BJ (cell line): Measurements from ENCODE around the gene CCDC90B. TPM values are rescaled to one million over a fixed set of nuclear protein-coding genes. Genes with fewer than 3 reads are reported as not detected.

Experiments used
- CTCF ChIA-PET: fragments of 350-600 bp; formaldehyde crosslinking; extraction: SDS; loops from one replicate; lab custom pipeline; 2021; ENCODE audit warnings: antibody characterized with exemption, inconsistent platforms; lab: Yijun Ruan, JAX
- POLR2A ChIA-PET: fragments of 300-600 bp; sonication (Branson Sonifier 250); formaldehyde crosslinking; extraction: SDS; loops from one replicate; lab custom pipeline; 2021; ENCODE audit warnings: antibody characterized with exemption; lab: Charles Lee
- DNase-seq: peaks from one replicate; pipeline ENCODE4 v3.0.0-alpha.2; 2011; ENCODE audit warnings: low read depth
- H3K27me3 ChIP-seq: 2 replicates; pipeline ENCODE4 v1.6.0; 2011; ENCODE audit warnings: low read length; ENCODE audit not compliant: control insufficient read depth, insufficient read depth
- H3K36me3 ChIP-seq: 2 replicates; pipeline ENCODE4 v1.5.1; 2011; ENCODE audit warnings: low read length; ENCODE audit not compliant: control insufficient read depth, insufficient read depth
- H3K4me3 ChIP-seq: 2 replicates; pipeline ENCODE4 v1.5.1; 2011; ENCODE audit warnings: low read depth, mild to moderate bottlenecking, control low read depth, low read length
- polyA plus RNA-seq: library from polyadenylated mRNA; depleted of rRNA; stranded (reverse); fragments of >200 nt; gene quantifications from 2 replicates; pipeline ENCODE4 v1.2.3, GENCODE V29; 2011
- TF ChIP-seq, protein P1 (sequence below): IDR thresholded peaks from 2 replicates; pipeline ENCODE4 v1.5.1; 2011; ENCODE audit warnings: low read depth, mild to moderate bottlenecking, control low read depth, inconsistent platforms, low read length, moderate library complexity; ENCODE audit not compliant: insufficient read depth

Gene CCDC90B
- polyA plus RNA-seq, 1 experiment: 22.6 TPM

DNA sequence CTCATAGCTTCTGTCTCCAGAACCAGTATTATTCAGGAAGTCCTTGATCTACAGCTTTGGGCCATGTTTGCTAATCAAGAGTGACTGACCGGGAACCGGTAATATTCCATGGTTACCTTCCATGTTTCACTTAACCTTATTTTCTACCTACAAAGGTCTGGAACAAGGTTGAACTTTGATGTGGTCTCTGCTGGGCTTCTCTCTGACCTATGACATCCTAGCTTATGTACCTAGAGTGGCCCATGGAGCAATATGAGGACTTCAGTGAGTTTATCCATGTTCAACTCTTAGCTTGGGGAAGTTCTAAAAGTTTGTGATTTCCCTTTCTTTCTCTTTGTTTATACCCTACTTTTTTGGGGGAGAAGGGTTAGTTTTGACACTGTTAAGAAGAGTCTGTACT lies 33.2 kb downstream of the CCDC90B start:
- Histone ChIP-seq H3K27me3 (no peaks in the 10 kb centered on the region), H3K4me3 (no peak overlapping the region), H3K36me3 (no peaks in the 10 kb centered on the region)
- POLR2A ChIA-PET: interaction anchor here (0.7 kb wide), 1 partner anchor 318 kb away, joined by 3 read pairs; no protein-coding TSS in a partner anchor
- TF ChIP-seq, protein P1, sequence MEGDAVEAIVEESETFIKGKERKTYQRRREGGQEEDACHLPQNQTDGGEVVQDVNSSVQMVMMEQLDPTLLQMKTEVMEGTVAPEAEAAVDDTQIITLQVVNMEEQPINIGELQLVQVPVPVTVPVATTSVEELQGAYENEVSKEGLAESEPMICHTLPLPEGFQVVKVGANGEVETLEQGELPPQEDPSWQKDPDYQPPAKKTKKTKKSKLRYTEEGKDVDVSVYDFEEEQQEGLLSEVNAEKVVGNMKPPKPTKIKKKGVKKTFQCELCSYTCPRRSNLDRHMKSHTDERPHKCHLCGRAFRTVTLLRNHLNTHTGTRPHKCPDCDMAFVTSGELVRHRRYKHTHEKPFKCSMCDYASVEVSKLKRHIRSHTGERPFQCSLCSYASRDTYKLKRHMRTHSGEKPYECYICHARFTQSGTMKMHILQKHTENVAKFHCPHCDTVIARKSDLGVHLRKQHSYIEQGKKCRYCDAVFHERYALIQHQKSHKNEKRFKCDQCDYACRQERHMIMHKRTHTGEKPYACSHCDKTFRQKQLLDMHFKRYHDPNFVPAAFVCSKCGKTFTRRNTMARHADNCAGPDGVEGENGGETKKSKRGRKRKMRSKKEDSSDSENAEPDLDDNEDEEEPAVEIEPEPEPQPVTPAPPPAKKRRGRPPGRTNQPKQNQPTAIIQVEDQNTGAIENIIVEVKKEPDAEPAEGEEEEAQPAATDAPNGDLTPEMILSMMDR: no peak
- CTCF ChIA-PET: interaction anchor here (1.9 kb wide), 1 partner anchor 9 kb away, joined by 6 read pairs; no protein-coding TSS in a partner anchor
- DNase-seq: no peak

DNA sequence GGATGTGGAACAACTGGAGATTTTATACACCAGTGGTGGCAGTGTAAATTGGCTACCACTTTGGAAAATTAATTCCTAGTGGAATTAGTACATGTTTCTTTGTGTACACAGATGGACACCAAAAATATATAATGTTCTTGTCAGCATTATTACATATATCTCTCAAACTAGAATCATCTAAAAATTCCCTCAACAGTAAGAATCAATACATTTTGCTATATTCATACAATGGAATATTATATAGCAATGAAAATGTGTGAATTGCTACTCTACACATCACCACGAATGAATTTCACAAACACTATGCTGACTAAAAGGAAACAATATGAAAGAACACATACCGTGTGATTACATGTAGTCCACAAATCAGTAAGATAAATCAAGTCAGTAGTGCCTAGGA lies 33.9 kb downstream of the CCDC90B start:
- Histone ChIP-seq H3K4me3 (no peak overlapping the region), H3K36me3 (no peaks in the 10 kb centered on the region), H3K27me3 (no peaks in the 10 kb centered on the region)
- POLR2A ChIA-PET: interaction anchor here (0.7 kb wide), 1 partner anchor 317 kb away, joined by 3 read pairs; no protein-coding TSS in a partner anchor
- CTCF ChIA-PET: interaction anchor here (0.6 kb wide), 1 partner anchor 29 kb away, joined by 3 read pairs; no protein-coding TSS in a partner anchor
- TF ChIP-seq, protein P1: no peak
- no peak for DNase-seq

DNA sequence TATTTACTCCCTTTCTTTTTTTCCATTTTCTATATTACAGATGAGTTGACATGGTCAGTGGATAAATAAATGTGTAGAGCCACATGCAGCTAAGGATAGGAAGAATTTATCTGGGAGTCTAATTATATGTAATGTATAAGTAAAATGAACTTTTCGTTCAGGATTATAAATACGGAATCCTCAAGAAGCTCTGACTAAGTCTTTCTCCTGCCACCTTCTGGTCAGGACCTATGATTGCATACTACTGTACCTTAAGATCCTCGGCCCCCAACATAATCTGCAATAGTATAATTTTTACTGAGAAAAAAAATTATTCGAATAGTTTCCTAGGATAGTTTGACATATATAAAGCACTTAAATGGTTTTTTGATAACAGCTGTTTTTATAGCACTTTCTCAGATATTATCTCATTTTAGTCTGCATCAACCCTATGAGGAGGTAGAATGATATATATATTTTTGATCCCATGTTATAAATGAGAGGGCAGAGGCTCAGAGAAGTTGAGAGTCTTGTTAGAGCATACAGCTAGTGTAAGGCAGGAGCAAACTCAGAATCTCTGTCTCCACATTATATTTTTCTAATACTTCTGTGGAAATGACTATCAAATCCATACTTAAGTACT lies 36.1 kb downstream of the CCDC90B start:
- H3K27me3 ChIP-seq: no peaks in the 10 kb centered on the region
- TF ChIP-seq, protein P1: peak; percentile 71
- ChIA-PET CTCF (interaction anchor here (0.5 to 3.1 kb wide), 32 partner anchors 8 to 532 kb away, joined by 3 to 29 read pairs (median 4); partner anchors contain the start of genes CCDC90B, DDIAS and PRCP), POLR2A (no interaction called here)
- H3K36me3 ChIP-seq: no peaks in the 10 kb centered on the region
- DNase-seq: no peak
- H3K4me3 ChIP-seq: no peak overlapping the region

DNA sequence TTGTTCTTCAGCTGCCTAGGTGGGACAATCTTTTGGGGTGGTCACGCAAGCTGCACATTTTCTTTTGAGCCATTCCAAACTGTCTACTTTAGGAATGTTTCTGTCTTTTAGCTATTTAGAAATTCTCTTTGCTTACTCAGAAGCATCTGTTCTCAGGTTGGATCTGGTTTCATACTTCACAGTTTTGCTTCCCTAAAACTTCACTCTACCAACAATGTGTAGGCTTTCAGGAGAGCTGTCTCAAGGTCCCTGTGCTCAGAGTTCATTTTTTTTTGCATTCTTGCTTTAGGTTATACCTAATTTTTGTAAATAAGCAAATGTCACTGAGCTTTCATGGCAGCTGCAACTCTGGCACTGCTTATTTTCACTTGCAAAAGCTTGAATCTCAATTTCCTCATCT lies 36.7 kb downstream of the CCDC90B start:
- Histone ChIP-seq H3K4me3 (no peak overlapping the region), H3K27me3 (no peaks in the 10 kb centered on the region), H3K36me3 (no peaks in the 10 kb centered on the region)
- TF ChIP-seq, protein P1: no peak
- no peak for DNase-seq
- ChIA-PET CTCF (interaction anchor here (0.5 to 3.1 kb wide), 27 partner anchors 7 to 532 kb away, joined by 3 to 29 read pairs (median 4); partner anchors contain the start of genes CCDC90B, DDIAS and PRCP), POLR2A (no interaction called here)

DNA sequence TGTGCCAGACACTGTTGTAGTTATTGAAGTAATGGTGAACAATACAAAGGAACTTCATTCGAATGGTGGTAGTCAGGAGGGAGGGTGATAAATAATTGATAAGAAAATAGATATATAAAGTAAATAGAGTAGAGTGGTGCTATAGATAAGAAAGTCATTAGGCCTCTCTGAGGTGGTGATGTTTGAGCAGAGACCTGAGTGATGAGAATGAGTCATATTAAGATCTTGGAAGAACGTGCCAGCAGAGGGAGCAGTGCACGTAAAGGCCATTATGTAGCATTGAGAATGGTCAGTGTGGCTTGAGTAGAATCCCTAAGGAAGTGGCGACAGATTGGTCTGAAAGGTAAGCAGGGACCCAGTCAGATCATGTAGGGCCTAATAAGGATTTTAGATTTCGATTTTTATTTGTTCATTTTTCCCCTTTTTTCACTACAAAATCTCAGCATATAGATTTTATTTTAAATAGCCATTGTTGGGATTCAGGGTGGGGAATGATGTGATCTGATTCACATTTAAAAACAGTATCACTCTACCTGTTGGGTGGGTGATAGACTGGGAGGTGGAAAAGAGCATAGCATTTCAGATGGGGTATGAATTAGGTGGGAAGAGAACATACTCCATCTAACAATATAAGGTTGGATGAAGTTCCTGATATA lies 44.7 kb downstream of the CCDC90B start:
- Histone ChIP-seq H3K36me3 (no peaks in the 10 kb centered on the region), H3K4me3 (no peak overlapping the region), H3K27me3 (no peaks in the 10 kb centered on the region)
- no peak for DNase-seq
- CTCF ChIA-PET: interaction anchor here (0.7 to 1.0 kb wide), 2 partner anchors 13 to 54 kb away, joined by 3 to 4 read pairs; no protein-coding TSS in a partner anchor
- POLR2A ChIA-PET: no interaction called here
- TF ChIP-seq, protein P1: peak; percentile 69
